HepG2 (cell line): ENCODE measurements around the gene RPL11. TPM values are rescaled to one million over a fixed set of nuclear protein-coding genes. Genes with fewer than 3 reads are reported as not detected.
A peak's percentile ranks its signal among the peaks of the same experiment; 100 is the strongest.

Experiments used
- ATAC-seq: fragments of 200-7000 bp; cut with Tn5 transposase; 3 replicates; pipeline ENCODE4 v1.9.1; 2020; ENCODE audit warnings: mild to moderate bottlenecking, moderate library complexity
- BruUV-seq: library from RNA; stranded (reverse); fragments of 400-500 nt; replicated peaks from 2 replicates; lab custom pipeline; 2021; lab: Mats Ljungman, UMichigan
- CTCF ChIA-PET: fragments of 300-600 bp; formaldehyde crosslinking; extraction: SDS; loops from one replicate; lab custom pipeline; 2021; ENCODE audit warnings: low total read pairs, inconsistent platforms, low intra/inter-chr PET ratio; lab: Yijun Ruan, JAX
- POLR2A ChIA-PET: fragments of 350-600 bp; sonication (Branson Sonifier 250); formaldehyde crosslinking; loops from one replicate; lab custom pipeline; 2020; ENCODE audit warnings: antibody characterized with exemption, inconsistent platforms; lab: Yijun Ruan, JAX
- DNase-seq: peaks from one replicate; pipeline ENCODE4 v3.0.0-alpha.2; 2015; ENCODE audit warnings: low spot score
- FAIRE-seq: peaks from 3 replicates; lab custom pipeline; 2011; peaks lifted over from hg19 to GRCh38; lab: Jason Lieb, UNC
- H2AFZ ChIP-seq: one replicate; pipeline ENCODE4 v1.6.1; 2011; ENCODE audit warnings: low read length, inconsistent platforms
- H3K27ac ChIP-seq: fragments of 300-600 bp; 3 replicates; pipeline ENCODE4 v1.8.0; 2011; ENCODE audit warnings: mixed run types, mild to moderate bottlenecking, mixed read lengths, low read length, inconsistent platforms; ENCODE audit not compliant: insufficient read depth; ENCODE audit errors: extremely low read length
- H3K27me3 ChIP-seq, 2 experiments: fragments of 200-600 bp in 1 of 2; 2 replicates in 1 of 2; 3 replicates in 1 of 2; pipeline versions ENCODE4 v1.6.0 to v1.8.0; 2011; ENCODE audit warnings: low read length in 2 of 2, mild to moderate bottlenecking in 2 of 2, moderate library complexity in 2 of 2, inconsistent platforms in 1 of 2; ENCODE audit not compliant: insufficient read depth in 2 of 2, control insufficient read depth in 1 of 2
- H3K36me3 ChIP-seq, 2 experiments: fragments of 200-600 bp in 1 of 2; replicated peaks in 1 of 2; 2 replicates in 1 of 2; 3 replicates in 1 of 2; pipeline versions ENCODE4 v1.5.1 to v1.8.0; 2011; ENCODE audit warnings: low read length in 2 of 2, inconsistent platforms in 1 of 2; ENCODE audit not compliant: insufficient read depth in 2 of 2, control insufficient read depth in 1 of 2
- H3K4me1 ChIP-seq: 2 replicates; pipeline ENCODE4 v1.5.1; 2012; ENCODE audit warnings: low read length, inconsistent platforms; ENCODE audit not compliant: insufficient read depth
- H3K4me2 ChIP-seq: 2 replicates; pipeline ENCODE4 v1.6.0; 2011; ENCODE audit warnings: low read depth, low read length, inconsistent platforms
- H3K4me3 ChIP-seq, 3 experiments: fragments of 200-600 bp in 1 of 3; sonication (generic), shearing (Covaris generic) in 1 of 3; replicated peaks in 1 of 3; 2 replicates each; pipeline ENCODE4 v1.5.1; 2011 to 2016; ENCODE audit warnings: low read length in 3 of 3, inconsistent platforms in 2 of 3, low read depth in 2 of 3, mild to moderate bottlenecking in 2 of 3, control low read depth in 1 of 3, mixed read lengths in 1 of 3; ENCODE audit not compliant: insufficient read depth in 1 of 3
- H3K79me2 ChIP-seq: one replicate; pipeline ENCODE4 v1.6.1; 2011; ENCODE audit warnings: low read length, inconsistent platforms; ENCODE audit not compliant: insufficient read depth
- H3K9ac ChIP-seq: 2 replicates; pipeline ENCODE4 v1.6.0; 2011; ENCODE audit warnings: mild to moderate bottlenecking, low read depth, low read length, inconsistent platforms; ENCODE audit not compliant: insufficient read depth
- H3K9me3 ChIP-seq: 2 replicates; pipeline ENCODE4 v1.5.1; 2012; ENCODE audit warnings: mild to moderate bottlenecking, low read length
- H4K20me1 ChIP-seq: 2 replicates; pipeline ENCODE4 v1.6.0; 2011; ENCODE audit warnings: inconsistent platforms, mild to moderate bottlenecking, low read length, moderate library complexity; ENCODE audit not compliant: insufficient read depth
- CBX1 ChIP-seq: IDR thresholded peaks from one replicate; pipeline ENCODE4 v1.6.1; 2016; ENCODE audit warnings: antibody characterized with exemption, low read depth
- CSRNP2 ChIP-seq: sonication (generic); formaldehyde crosslinking; conservative IDR thresholded peaks from 2 replicates; pipeline ENCODE4 v1.8.0; 2022; ENCODE audit warnings: low read depth, missing genetic modification reagents
- DPF2 ChIP-seq: sonication (generic); formaldehyde crosslinking; IDR thresholded peaks from 2 replicates; pipeline ENCODE4 v1.4.0; 2020; ENCODE audit warnings: mild to moderate bottlenecking, low read depth, missing genetic modification reagents, borderline replicate concordance
- IKZF4 ChIP-seq: sonication (generic); formaldehyde crosslinking; IDR thresholded peaks from 2 replicates; pipeline ENCODE4 v1.5.1; 2020; ENCODE audit warnings: borderline replicate concordance, mild to moderate bottlenecking, low read depth, missing genetic modification reagents; ENCODE audit errors: not compliant biosample characterization
- NFIC ChIP-seq: IDR thresholded peaks from 2 replicates; pipeline ENCODE4 v1.6.1; 2012; ENCODE audit warnings: mild to moderate bottlenecking, low read length, inconsistent platforms
- POLR2A ChIP-seq, 2 experiments: IDR thresholded peaks; 2 replicates each; pipeline ENCODE4 v1.6.1; 2011; ENCODE audit warnings: low read depth in 2 of 2, low read length in 2 of 2, mild to moderate bottlenecking in 1 of 2, moderate library complexity in 1 of 2; ENCODE audit not compliant: insufficient read depth in 1 of 2
- RFXAP ChIP-seq: sonication (generic); formaldehyde crosslinking; IDR thresholded peaks from 2 replicates; pipeline ENCODE4 v1.4.0; 2020; ENCODE audit warnings: missing genetic modification reagents, borderline replicate concordance
- SMC3 ChIP-seq: IDR thresholded peaks from 2 replicates; pipeline ENCODE4 v1.6.1; 2011; ENCODE audit warnings: low read length, improper control_type of control experiment
- SP5 ChIP-seq: IDR thresholded peaks from 2 replicates; pipeline ENCODE4 v1.6.1; 2016; ENCODE audit warnings: low read depth, borderline replicate concordance
- SRSF1 ChIP-seq: fragments of 200-400 bp; formaldehyde crosslinking; optimal IDR thresholded peaks from 2 replicates; pipeline ENCODE3; 2017; ENCODE audit warnings: mild to moderate bottlenecking, low read depth, low read length, moderate library complexity
- SRSF9 ChIP-seq: fragments of 200-400 bp; formaldehyde crosslinking; IDR thresholded peaks from 2 replicates; pipeline ENCODE4 v1.6.1; 2018; ENCODE audit warnings: borderline replicate concordance, mild to moderate bottlenecking, low read depth, low read length; ENCODE audit not compliant: insufficient read depth, poor library complexity, severe bottlenecking
- STAG1 ChIP-seq: sonication (generic); formaldehyde crosslinking; IDR thresholded peaks from 2 replicates; pipeline ENCODE4 v1.4.0; 2020; ENCODE audit warnings: missing genetic modification reagents
- TGIF2 ChIP-seq: IDR thresholded peaks from 2 replicates; pipeline ENCODE4 v1.6.1; 2016; ENCODE audit warnings: control low read depth, missing compliant biosample characterization
- YY1 ChIP-seq: IDR thresholded peaks from 2 replicates; pipeline ENCODE4 v1.6.1; 2011; ENCODE audit warnings: low read length, low read depth, moderate library complexity, mild to moderate bottlenecking; ENCODE audit not compliant: insufficient read depth, insufficient replicate concordance
- ZBTB21 ChIP-seq: sonication (generic); formaldehyde crosslinking; IDR thresholded peaks from 2 replicates; pipeline ENCODE4 v1.4.0; 2020; ENCODE audit warnings: missing genetic modification reagents
- ZKSCAN8 ChIP-seq: IDR thresholded peaks from 2 replicates; pipeline ENCODE4 v1.6.1; 2016; ENCODE audit warnings: borderline replicate concordance, missing genetic modification reagents, missing compliant biosample characterization
- ZNF720 ChIP-seq: sonication (generic); formaldehyde crosslinking; IDR thresholded peaks from 2 replicates; pipeline ENCODE4 v1.4.0; 2020; ENCODE audit warnings: missing genetic modification reagents
- WGBS: methylation state at CpG from one replicate; pipeline ENCODE4 v1.1.6; 2017; ENCODE audit warnings: low lambda C conversion rate; 5-methylcytosine and 5-hydroxymethylcytosine counted together
- in situ Hi-C: cut with HindIII; loops from 2 replicates; pipeline ENCODE4 v1.10.0; 2017; ENCODE audit warnings: low pct_unique_long_range_greater_than_20kb; ENCODE audit not compliant: extremely low pct_ligation_motif_present
- intact Hi-C: fragments of 100-400 bp; cut with micrococcal nuclease; formaldehyde crosslinking; loops from one replicate; pipeline ENCODE4 v1.10.0; 2022; ENCODE audit not compliant: unreplicated experiment
- polyA plus RNA-seq, 8 experiments: library from polyadenylated mRNA; depleted of rRNA in 3 of 8; stranded (reverse) in 7 of 8; unstranded in 1 of 8; fragments of >200 nt; fragmentation: Illumina TruSeq in 4 of 8; extraction: Trizol in 4 of 8; gene quantifications; 2 replicates each; pipeline versions ENCODE4 v1.2.1 to v1.2.3, GENCODE V29; 2011 to 2016; ENCODE audit warnings: low read depth in 4 of 8, missing spikeins in 1 of 8, mixed read lengths in 1 of 8; ENCODE audit not compliant: insufficient read depth in 1 of 8
- total RNA-seq, 5 experiments: library from RNA; depleted of rRNA; stranded (reverse); fragments of >200 nt; fragmentation: Illumina TruSeq; extraction: Trizol; gene quantifications; 2 replicates each; pipeline ENCODE4 v1.2.3, GENCODE V29; 2016; ENCODE audit warnings: low read depth in 1 of 5

The RPL11 gene
- total and polyA plus RNA-seq, 2 of the 13 experiments (the other 11 are each of a cell fraction or from before 2014, with no cell fraction given): 1,682 to 2,010 TPM

- ChIA-PET CTCF (no interaction called here), POLR2A (no interaction called here)
- no TSS peak for BruUV-seq
- ATAC-seq: no peak
- WGBS: 43% methylated on average over 4 of the region's 4 CpGs
- TF ChIP-seq YY1: no peak
- no peak for TF ChIP-seq SRSF9
- no peak for DNase-seq
- Histone ChIP-seq H3K4me2 (no peak overlapping the region), H3K27me3 (peaks cover 2 to 5% of the 10 kb centered on the region in 2 experiments; a peak in 1 of 5 replicates), H3K9ac (no peak overlapping the region), H3K79me2 (no peaks in the 10 kb centered on the region), H2AFZ (no peak overlapping the region), H3K27ac (no peak overlapping the region), H4K20me1 (no peaks in the 10 kb centered on the region), H3K4me3 (no peak overlapping the region), H3K9me3 (no peaks in the 10 kb centered on the region), H3K36me3 (no peaks in the 10 kb centered on the region), H3K4me1 (peaks cover 12% of the 10 kb centered on the region; the same call in 1 of the 2 replicates)
- no peak for FAIRE-seq
- in situ Hi-C loops (no loop called here), intact Hi-C loops (no loop called here)
Measured at GRCh38 chr1:23661887-23662286, 29.7 kb upstream of the RPL11 start.

GRCh38 chr1:23664837-23665795, 26.5 kb upstream of the RPL11 start:
- H3K4me2 ChIP-seq: no peak overlapping the region
- 36% methylated on average over 8 of the region's 11 CpGs for WGBS
- H3K27me3 ChIP-seq: peaks cover 2 to 5% of the 10 kb centered on the region in 2 experiments; a peak in 1 of 5 replicates
- FAIRE-seq (no peak), ATAC-seq (no peak), DNase-seq (peak; percentile 32)
- H3K9me3 ChIP-seq: no peaks in the 10 kb centered on the region
- no peaks in the 10 kb centered on the region for H3K79me2 ChIP-seq
- no peaks in the 10 kb centered on the region for H4K20me1 ChIP-seq
- in situ Hi-C loops (no loop called here), intact Hi-C loops (no loop called here)
- no peak overlapping the region for H3K27ac ChIP-seq
- no peak overlapping the region for H2AFZ ChIP-seq
- BruUV-seq: no TSS peak
- peaks cover 11% of the 10 kb centered on the region for H3K4me1 ChIP-seq
- no peak overlapping the region for H3K9ac ChIP-seq
- ChIA-PET CTCF (interaction anchor here (1.1 to 1.8 kb wide), 2 partner anchors 120 to 167 kb away, joined by 3 to 4 read pairs; no protein-coding TSS in a partner anchor), POLR2A (interaction anchor here (1.1 kb wide), 1 partner anchor 26 kb away, joined by 3 read pairs; the partner anchor contains the start of gene RPL11)
- no peak overlapping the region for H3K4me3 ChIP-seq
- no peaks in the 10 kb centered on the region for H3K36me3 ChIP-seq
- TF ChIP-seq NFIC (no peak), SRSF1 (no peak), ZBTB21 (CRISPR knock-in tag) (no peak), CSRNP2 (no peak), DPF2 (CRISPR knock-in tag) (no peak), IKZF4 (CRISPR knock-in tag) (no peak), ZKSCAN8 (CRISPR knock-in tag) (no peak), SP5 (CRISPR knock-in tag) (no peak), TGIF2 (CRISPR knock-in tag) (no peak), SMC3 (peak; percentile 33; the same call in 1 of the 2 replicates), CBX1 (no peak), POLR2A (IDR thresholded peaks at IDR 0.05; ENCODE audit: insufficient read depth in 1 of 2, low read depth in 2 of 2, low read length in 2 of 2) (no peak), RFXAP (no peak), STAG1 (CRISPR knock-in tag) (peak; percentile 55), ZNF720 (CRISPR knock-in tag) (no peak)
